HCT116 (cell line): ENCODE measurements around the gene LAMA4. TPM values are rescaled to one million over a fixed set of nuclear protein-coding genes. Genes with fewer than 3 reads are reported as not detected.

ENCODE experiments used
- ATAC-seq: fragments of 200-7000 bp; cut with Tn5 transposase; 2 replicates; pipeline ENCODE4 v1.9.1; 2020; ENCODE audit warnings: mild to moderate bottlenecking, moderate library complexity
- BruUV-seq: library from RNA; stranded (reverse); fragments of 400-500 nt; replicated peaks from 2 replicates; lab custom pipeline; 2021; lab: Mats Ljungman, UMichigan
- CTCF ChIA-PET: fragments of 300-600 bp; sonication (Branson Sonifier 250); formaldehyde crosslinking; loops from one replicate; lab custom pipeline; 2021; ENCODE audit warnings: antibody characterized with exemption; lab: Charles Lee
- POLR2A ChIA-PET: fragments of 300-600, 350-600 bp; sonication (Branson Sonifier 250); formaldehyde crosslinking; loops from one replicate; lab custom pipeline; 2021; ENCODE audit warnings: antibody characterized with exemption; lab: Charles Lee
- RAD21 ChIA-PET, 2 experiments: fragments of 300-600 bp; sonication (Branson Sonifier 250); formaldehyde crosslinking; loops; one replicate each; lab custom pipeline; 2023; ENCODE audit warnings: low total read pairs in 2 of 2; ENCODE audit not compliant: uncharacterized antibody in 2 of 2, unreplicated experiment in 2 of 2, low non-redundant PET in 1 of 2; lab: Charles Lee
- DNase-seq: peaks from one replicate; pipeline ENCODE4 v3.0.0-alpha.2; 2010; ENCODE audit warnings: low read depth, low spot score
- H2AFZ ChIP-seq: fragments of 200-600 bp; shearing (Covaris generic), sonication (generic); 2 replicates; pipeline ENCODE4 v1.6.1; 2017; ENCODE audit warnings: low read depth, mixed run types, mixed read lengths, antibody characterized with exemption, low read length; ENCODE audit not compliant: poor library complexity, severe bottlenecking
- H3K27ac ChIP-seq: 2 replicates; pipeline ENCODE4 v1.5.1; 2012; ENCODE audit warnings: low read depth, low read length
- H3K27me3 ChIP-seq: fragments of 200-600 bp; sonication (generic); 2 replicates; pipeline ENCODE4 v1.6.1; 2016; ENCODE audit warnings: mixed run types, low read length, mixed read lengths; ENCODE audit not compliant: insufficient read depth
- H3K36me3 ChIP-seq, 2 experiments: fragments of 200-500 bp in 1 of 2; fragments of 200-600 bp in 1 of 2; sonication (Bioruptor generic) in 1 of 2; sonication (generic) in 1 of 2; 2 replicates each; pipeline versions ENCODE4 v1.5.1 to v1.6.1; 2014 to 2016; ENCODE audit warnings: low read length in 2 of 2, inconsistent platforms in 1 of 2, mixed read lengths in 1 of 2, mixed run types in 1 of 2; ENCODE audit not compliant: insufficient read depth in 2 of 2, control insufficient read depth in 1 of 2
- H3K4me1 ChIP-seq, 2 experiments: fragments of 200-600 bp in 1 of 2; sonication (generic) in 1 of 2; 2 replicates each; pipeline versions ENCODE4 v1.5.1 to v1.6.1; 2012 to 2017; ENCODE audit warnings: low read length in 2 of 2, inconsistent platforms in 1 of 2, mild to moderate bottlenecking in 1 of 2, mixed read lengths in 1 of 2, mixed run types in 1 of 2, moderate library complexity in 1 of 2; ENCODE audit not compliant: insufficient read depth in 2 of 2, control insufficient read depth in 1 of 2
- H3K4me2 ChIP-seq: fragments of 200-600 bp; sonication (generic); 2 replicates; pipeline ENCODE4 v1.6.1; 2017; ENCODE audit warnings: mixed run types, low read length, mixed read lengths
- H3K4me3 ChIP-seq, 2 experiments: fragments of 200-600 bp in 1 of 2; sonication (generic) in 1 of 2; replicated peaks in 1 of 2; 2 replicates each; pipeline ENCODE4 v1.5.1; 2011 to 2016; ENCODE audit warnings: low read length in 2 of 2, control low read depth in 1 of 2, low read depth in 1 of 2, mild to moderate bottlenecking in 1 of 2, mixed read lengths in 1 of 2, mixed run types in 1 of 2
- H3K79me2 ChIP-seq: fragments of 200-600 bp; sonication (generic); 2 replicates; pipeline ENCODE4 v1.6.1; 2017; ENCODE audit warnings: mild to moderate bottlenecking, mixed run types, low read length, moderate library complexity, mixed read lengths; ENCODE audit not compliant: insufficient read depth
- H3K9ac ChIP-seq: fragments of 200-600 bp; sonication (generic); 2 replicates; pipeline ENCODE4 v1.6.1; 2016; ENCODE audit warnings: low read length, mixed read lengths
- H3K9me2 ChIP-seq: fragments of 200-600 bp; sonication (generic), shearing (Covaris generic); 2 replicates; pipeline ENCODE4 v1.6.1; 2017; ENCODE audit warnings: mixed run types, mild to moderate bottlenecking, moderate library complexity; ENCODE audit not compliant: insufficient read depth
- H3K9me3 ChIP-seq, 2 experiments: fragments of 200-500 bp in 1 of 2; fragments of 200-600 bp in 1 of 2; sonication (Bioruptor generic) in 1 of 2; sonication (generic) in 1 of 2; 2 replicates each; pipeline ENCODE4 v1.6.1; 2014 to 2017; ENCODE audit warnings: low read length in 2 of 2, mixed read lengths in 2 of 2, inconsistent platforms in 1 of 2, low read depth in 1 of 2, mild to moderate bottlenecking in 1 of 2, mixed run types in 1 of 2, moderate library complexity in 1 of 2; ENCODE audit not compliant: control insufficient read depth in 1 of 2, insufficient read depth in 1 of 2
- H4K20me1 ChIP-seq: fragments of 200-600 bp; sonication (generic), shearing (Covaris generic); 2 replicates; pipeline ENCODE4 v1.6.1; 2017; ENCODE audit warnings: mixed run types, mild to moderate bottlenecking, moderate library complexity; ENCODE audit not compliant: insufficient read depth
- ATF3 ChIP-seq: IDR thresholded peaks from 2 replicates; pipeline ENCODE4 v1.6.1; 2012
- CEBPB ChIP-seq: IDR thresholded peaks from 2 replicates; pipeline ENCODE4 v1.6.1; 2012; ENCODE audit warnings: low read depth
- CTCF ChIP-seq, 3 experiments: fragments of 200-600 bp in 1 of 3; sonication (generic) in 1 of 3; IDR thresholded peaks in 2 of 3; conservative IDR thresholded peaks in 1 of 3; 2 replicates each; pipeline ENCODE4 v1.5.1; 2012 to 2017; ENCODE audit warnings: low read depth in 2 of 3, low read length in 2 of 3, antibody characterized with exemption in 1 of 3, borderline replicate concordance in 1 of 3, control low read depth in 1 of 3, mild to moderate bottlenecking in 1 of 3, mixed read lengths in 1 of 3, mixed run types in 1 of 3, moderate library complexity in 1 of 3; ENCODE audit not compliant: insufficient read depth in 1 of 3
- EZH2phosphoT487 ChIP-seq: fragments of 200-600 bp; IDR thresholded peaks from 2 replicates; pipeline ENCODE4 v1.6.1; 2018; ENCODE audit warnings: antibody characterized with exemption, borderline replicate concordance
- POLR2A ChIP-seq: IDR thresholded peaks from 2 replicates; pipeline ENCODE4 v1.7.0; 2011; ENCODE audit warnings: borderline replicate concordance; ENCODE audit not compliant: insufficient read depth, insufficient read length; ENCODE audit errors: extremely low read depth
- REST ChIP-seq: IDR thresholded peaks from 2 replicates; pipeline ENCODE4 v1.6.1; 2012; ENCODE audit warnings: low read depth
- SIN3A ChIP-seq: IDR thresholded peaks from 2 replicates; pipeline ENCODE4 v1.6.1; 2012; ENCODE audit warnings: low read depth
- SRF ChIP-seq: IDR thresholded peaks from 2 replicates; pipeline ENCODE4 v1.6.1; 2012; ENCODE audit warnings: low read depth
- YY1 ChIP-seq: IDR thresholded peaks from 2 replicates; pipeline ENCODE4 v1.6.1; 2011; ENCODE audit warnings: low read length, low read depth, moderate library complexity, mild to moderate bottlenecking; ENCODE audit not compliant: insufficient replicate concordance; ENCODE audit errors: extremely low read depth
- ZBTB33 ChIP-seq: IDR thresholded peaks from 2 replicates; pipeline ENCODE4 v1.6.1; 2011; ENCODE audit warnings: mild to moderate bottlenecking, low read length, moderate library complexity; ENCODE audit not compliant: insufficient replicate concordance; ENCODE audit errors: extremely low read depth
- ZFX ChIP-seq: fragments of 450-650 bp; IDR thresholded peaks from 2 replicates; pipeline ENCODE4 v1.6.1; 2017
- ZNF274 ChIP-seq: fragments of 200-500 bp; sonication (Bioruptor generic); IDR thresholded peaks from 2 replicates; pipeline ENCODE4 v1.6.1; 2014; ENCODE audit warnings: mild to moderate bottlenecking, low read depth, low read length, inconsistent platforms
- intact Hi-C: fragments of 100-400 bp; cut with micrococcal nuclease; formaldehyde crosslinking; loops from 2 replicates; pipeline ENCODE4 v1.10.0; 2022
- total RNA-seq: library from RNA; stranded (reverse); gene quantifications from one replicate; pipeline ENCODE4 v1.2.1, GENCODE V29; 2021; ENCODE audit not compliant: unreplicated experiment

The LAMA4 gene
- total RNA-seq, 1 experiment from 2014 or later: 2.2 TPM

- Histone ChIP-seq H3K36me3 (no peaks in the 10 kb centered on the region), H3K4me3 (no peak overlapping the region), H3K27me3 (no peaks in the 10 kb centered on the region), H2AFZ (no peak overlapping the region), H3K4me1 (no peaks in the 10 kb centered on the region), H3K9ac (no peak overlapping the region), H3K4me2 (no peak overlapping the region), H4K20me1 (no peaks in the 10 kb centered on the region), H3K9me2 (no peaks in the 10 kb centered on the region), H3K79me2 (no peaks in the 10 kb centered on the region), H3K9me3 (no peaks in the 10 kb centered on the region), H3K27ac (no peak overlapping the region)
- no peak for TF ChIP-seq POLR2A
- no peak for TF ChIP-seq ATF3
- TF ChIP-seq SRF: no peak
- no peak for TF ChIP-seq ZBTB33
- TF ChIP-seq REST: no peak
- TF ChIP-seq EZH2phosphoT487: no peak
- no peak for TF ChIP-seq CTCF (IDR thresholded peaks at IDR 0.05 in 2 of 3, conservative IDR thresholded peaks at IDR 0.05 in 1 of 3; ENCODE audit: borderline replicate concordance in 1 of 3, insufficient read depth in 1 of 3, low read depth in 2 of 3, low read length in 2 of 3)
- TF ChIP-seq YY1: no peak
- no peak for TF ChIP-seq ZFX
- TF ChIP-seq SIN3A: no peak
- no peak for TF ChIP-seq ZNF274
- no peak for TF ChIP-seq CEBPB
- no peak for DNase-seq
- CTCF ChIA-PET: interaction anchor here (1.0 to 4.7 kb wide), 2 partner anchors 12 to 88 kb away, joined by 3 to 41 read pairs; no protein-coding TSS in a partner anchor
- BruUV-seq: no TSS peak
- RAD21 ChIA-PET: interaction anchor here in 1 of 2 experiments (1.9 kb wide), 1 partner anchor 88 kb away, joined by 5 read pairs; no protein-coding TSS in a partner anchor
- no peak for ATAC-seq
- POLR2A ChIA-PET: no interaction called here
- intact Hi-C loops: no loop called here
Measured at GRCh38 chr6:112268019-112268418, 13.7 kb upstream of the LAMA4 start.
